Measurements from ENCODE around the gene GOLGA6L2.
"Not testable (repeated sequence)": the region's sequence is repeated elsewhere in the genome, so short reads cannot be mapped to it uniquely, and the experiment has no call there.

Gene GOLGA6L2

DNA sequence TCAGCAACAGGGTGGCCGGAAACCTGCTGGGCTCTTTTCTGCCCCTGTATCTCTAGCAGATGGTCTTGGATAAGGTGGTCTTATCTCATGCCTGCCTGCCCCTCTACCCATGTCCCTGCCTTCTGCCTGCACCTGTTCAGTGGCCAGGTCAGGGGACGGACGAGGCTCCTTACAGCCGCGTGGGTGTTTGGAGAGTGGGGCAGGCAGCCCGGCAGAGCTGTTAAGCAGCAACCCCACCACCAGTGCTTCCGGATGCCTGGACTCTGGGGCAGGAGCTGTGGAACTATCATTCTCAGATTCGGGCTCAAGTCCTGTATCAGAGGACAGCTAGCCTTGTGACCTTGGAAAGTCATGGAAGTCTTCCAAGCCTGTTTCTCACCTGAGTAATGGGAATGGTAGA is 21.7 kb downstream of the GOLGA6L2 start:
- not testable (repeated sequence) for DNase-seq (ENCODE audit: low read depth, low spot score)

DNA sequence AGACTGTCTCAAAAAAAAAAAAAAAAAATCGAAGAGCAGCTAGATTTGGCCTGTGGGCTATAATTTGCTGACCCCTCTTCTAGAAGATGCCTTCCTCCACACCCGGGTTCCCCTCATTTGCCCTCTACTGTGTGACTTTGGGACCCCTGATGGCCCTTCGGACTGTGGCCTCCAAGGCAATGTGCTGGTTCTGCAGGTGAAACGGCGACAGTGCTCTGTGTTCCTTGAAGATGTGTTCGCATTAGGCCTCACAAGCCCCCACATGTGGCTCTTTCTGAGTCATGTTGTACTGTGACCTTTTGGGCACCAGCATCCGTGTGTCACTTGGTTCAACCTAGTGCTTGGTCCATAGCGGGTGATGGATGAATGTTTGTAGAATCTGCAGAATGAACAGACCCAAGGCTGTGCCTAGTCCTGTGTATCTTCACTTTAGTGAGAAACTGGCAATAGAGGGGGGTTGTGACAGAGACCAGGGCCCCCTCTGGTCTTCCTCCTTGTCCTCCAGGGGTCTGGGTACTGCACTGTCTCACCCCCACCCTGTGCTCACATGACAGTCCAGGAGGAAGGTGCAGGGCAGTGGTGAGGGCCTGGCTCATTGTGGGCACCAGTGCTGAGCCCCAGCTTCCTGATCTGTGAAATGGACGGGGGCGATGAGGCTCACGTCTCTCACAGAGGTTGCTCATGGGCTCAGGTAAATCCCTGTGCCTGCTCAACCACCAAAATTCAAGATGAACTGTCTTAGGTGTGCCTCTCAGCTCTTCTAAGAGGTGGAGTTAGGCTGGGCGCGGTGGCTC is 22.7 kb downstream of the GOLGA6L2 start:
- no peak for DNase-seq (ENCODE audit: low read depth, low spot score)

DNA sequence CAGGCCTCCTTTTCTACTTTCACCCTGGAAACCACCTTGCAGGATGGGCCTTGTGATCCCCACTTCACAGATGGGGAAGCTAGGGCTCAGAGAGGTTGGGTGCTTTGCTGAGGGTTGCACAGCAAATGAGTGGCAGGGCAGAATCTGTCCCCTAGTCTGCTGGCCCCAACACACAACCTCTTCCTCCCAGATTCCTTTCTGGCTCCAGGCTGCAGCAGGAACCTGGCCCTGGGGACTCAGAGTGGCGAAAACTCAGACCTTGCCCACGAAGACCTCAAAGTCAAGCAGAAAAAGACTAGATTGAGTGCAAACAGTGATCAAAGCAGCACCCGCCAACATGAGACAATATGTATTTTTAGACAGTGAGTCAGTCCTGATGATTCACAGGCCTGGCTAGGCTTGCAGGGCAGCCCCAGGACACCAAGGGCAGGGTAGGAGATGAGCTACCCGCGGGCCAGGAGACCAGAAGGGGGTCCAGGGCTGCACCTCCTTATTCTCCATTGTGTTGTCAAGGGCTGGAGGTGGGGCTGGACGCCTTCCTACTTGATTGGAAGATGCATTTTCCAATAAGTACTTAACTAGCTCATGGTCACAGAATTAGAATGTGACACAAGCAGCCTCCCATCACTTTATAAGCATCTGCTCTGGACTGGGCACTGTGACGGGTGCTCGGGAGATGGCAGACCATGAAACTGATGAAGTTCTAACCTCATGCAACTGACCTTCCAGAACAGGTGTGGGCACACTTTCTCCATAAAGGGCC is 23.9 kb downstream of the GOLGA6L2 start:
- DNase-seq (ENCODE audit: low read depth, low spot score), result no peak

DNA sequence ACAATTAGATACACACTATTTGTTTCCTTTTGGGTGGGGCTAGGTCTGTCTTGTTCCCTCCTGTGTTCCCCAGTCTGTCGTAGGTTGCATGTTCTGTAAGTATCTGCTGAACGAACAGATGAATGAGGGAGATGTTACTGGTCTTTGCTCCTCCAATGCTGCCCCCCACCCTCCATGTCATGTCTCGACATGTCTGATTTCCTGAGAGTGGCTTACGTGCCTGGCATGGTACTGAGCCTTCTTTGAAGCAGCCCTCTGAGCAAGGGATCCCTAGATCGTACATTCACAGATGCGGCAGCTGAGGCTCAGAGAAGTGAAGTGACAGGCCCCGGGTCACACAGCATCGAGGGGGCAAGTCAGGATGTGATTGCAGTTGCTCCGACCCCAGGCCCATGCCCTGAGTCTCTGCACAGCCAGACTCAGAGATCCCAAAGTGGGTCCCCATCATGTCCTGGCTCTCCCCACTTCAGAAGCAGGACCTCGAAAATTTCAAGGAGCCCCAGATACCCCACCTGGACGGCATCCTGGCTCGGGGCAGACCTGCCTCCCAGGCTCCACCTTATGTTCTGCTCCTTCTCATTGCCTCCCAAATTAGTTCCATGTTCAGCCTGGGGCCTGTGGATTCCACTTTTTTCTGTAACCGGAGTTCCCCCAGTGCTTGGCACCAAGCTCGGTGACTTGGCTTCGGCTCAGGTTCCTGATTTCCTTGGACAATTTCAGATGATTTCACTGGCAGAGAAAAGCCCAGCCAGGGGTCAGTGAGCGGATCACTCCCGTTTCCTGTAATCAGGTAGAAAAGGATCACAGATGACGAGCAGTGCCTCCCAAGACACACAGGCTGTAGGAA is 24.7 kb downstream of the GOLGA6L2 start:
- DNase-seq (ENCODE audit: low read depth, low spot score), result no peak

DNA sequence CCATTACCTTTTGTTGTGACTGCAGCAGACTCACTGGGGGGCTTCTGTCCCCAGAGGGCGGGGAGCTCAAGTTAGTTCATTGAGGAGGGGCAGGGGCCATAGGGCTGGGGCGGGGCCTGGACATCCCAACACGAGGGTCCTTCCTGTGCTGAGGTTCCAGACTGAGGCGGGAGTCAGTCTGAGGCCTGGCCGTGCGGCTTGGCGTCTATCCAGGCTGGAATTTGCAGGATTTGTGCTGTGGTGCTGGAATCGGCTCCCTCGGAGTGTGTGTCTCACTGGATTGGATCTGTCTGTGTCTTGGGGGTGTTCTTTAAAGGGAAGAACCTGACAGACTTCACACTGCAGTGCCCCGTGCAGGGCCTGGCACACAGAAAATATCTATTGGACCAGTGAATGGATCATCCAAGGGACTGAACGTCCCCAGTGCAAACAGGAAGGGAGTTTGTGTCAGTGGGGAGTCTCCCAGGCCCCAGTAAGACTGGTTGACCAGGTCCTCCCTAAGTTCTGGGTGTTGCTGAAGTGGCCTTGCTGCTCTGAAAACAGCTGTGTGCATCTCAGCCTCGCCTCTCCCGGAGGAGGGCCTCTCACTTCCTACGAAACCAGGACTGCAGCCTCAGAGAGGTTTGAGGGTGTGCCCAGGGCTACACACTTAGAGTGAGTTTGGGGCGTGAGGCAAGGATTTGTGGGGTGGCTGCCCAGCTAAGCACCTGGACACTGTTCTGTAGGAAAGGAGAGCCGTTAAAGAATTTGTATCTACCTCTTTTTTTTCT is 26.1 kb downstream of the GOLGA6L2 start:
- DNase-seq (ENCODE audit: low read depth, low spot score), result no peak

DNA sequence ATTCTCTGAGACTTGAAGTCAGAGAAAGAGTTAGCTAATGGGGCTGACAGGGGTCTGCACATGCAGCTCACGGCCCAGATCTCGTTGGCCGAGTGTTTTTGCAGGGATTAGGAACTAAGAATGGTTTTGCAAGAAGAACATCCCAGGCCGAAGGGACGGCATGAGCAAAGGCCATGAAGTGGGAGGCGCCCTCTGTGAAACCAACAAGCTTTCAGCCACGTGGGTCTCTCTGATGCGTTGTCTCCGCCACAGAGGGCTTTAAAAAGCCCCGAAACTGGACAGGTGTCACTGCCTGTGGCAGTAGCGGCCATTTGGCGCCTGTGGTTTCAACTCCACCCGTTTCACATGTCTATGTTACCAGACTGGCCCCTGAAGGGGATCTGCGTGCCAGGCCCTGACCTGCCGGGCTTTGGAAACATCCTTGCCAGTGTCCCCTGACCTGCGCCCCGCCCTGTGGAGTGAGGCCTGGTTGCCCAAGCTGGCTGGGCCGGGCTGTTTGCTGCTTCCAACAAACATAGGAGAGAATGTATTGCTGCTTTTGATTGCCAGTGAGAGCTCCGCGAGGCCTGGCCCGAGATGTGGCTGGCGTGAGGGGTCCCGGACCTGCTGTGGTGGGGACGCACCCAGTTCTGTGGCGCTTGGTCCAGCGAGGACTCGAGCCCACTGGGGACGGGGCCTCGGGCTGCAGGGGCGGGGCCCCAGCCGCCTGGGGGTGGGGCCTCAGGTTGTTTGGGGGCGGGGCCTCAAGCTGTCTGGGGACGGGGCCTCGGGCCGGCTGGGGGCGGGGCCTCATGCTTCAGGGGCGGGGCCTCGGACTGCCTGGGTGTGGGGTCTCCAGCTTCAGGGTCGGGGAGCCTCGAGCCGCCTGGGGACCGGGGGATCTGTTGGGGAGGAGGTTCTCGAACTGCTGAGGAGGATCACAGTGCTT is 30.4 kb downstream of the GOLGA6L2 start:
- no peak for DNase-seq (ENCODE audit: low read depth, low spot score)

DNA sequence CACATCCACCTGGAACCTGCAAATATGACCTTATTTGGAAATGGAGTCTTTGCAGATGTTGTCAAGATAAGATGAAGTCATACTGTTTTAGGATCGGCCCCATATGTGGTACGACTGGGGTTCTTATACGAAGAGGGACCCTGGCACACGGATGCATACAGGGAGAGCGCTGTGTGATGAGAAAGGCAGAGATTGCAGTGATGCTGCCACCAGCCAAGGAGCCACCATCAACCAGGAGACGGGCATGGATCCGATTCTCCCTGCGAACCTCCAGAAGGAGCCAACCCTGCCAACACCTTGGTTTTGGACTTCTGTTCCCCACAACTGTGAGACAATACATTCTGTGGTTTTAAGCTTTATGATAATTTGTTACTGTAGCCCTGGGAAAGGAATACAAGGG is 31.2 kb downstream of the GOLGA6L2 start:
- DNase-seq (ENCODE audit: low read depth, low spot score), result not testable (repeated sequence)

DNA sequence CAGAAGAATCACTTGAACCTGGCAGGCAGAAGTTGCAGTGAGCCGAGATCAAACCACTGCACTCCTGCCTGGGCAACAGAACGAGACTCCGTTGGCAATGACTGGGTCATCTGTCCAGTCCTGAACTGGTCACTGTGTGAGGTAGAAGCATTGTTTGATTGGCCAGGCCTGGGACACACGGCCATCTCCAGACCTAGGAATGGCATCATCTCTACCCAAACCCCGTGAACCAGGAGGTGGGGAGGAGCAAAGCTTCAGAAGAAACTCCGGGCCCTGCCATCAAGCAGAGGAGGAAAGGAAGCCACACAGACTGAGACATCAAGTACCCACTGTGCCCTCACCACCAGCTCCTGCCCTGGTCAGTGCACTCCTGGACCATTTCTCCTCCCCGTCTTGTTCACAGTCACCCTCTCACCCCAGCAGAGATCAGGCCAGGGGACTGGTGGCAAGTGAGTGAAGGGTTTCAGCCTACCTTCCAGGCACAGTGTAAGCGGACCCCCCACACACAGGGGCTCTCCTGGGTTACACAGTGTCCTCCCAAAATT is 31.6 kb downstream of the GOLGA6L2 start:
- no peak for DNase-seq (ENCODE audit: low read depth, low spot score)

DNA sequence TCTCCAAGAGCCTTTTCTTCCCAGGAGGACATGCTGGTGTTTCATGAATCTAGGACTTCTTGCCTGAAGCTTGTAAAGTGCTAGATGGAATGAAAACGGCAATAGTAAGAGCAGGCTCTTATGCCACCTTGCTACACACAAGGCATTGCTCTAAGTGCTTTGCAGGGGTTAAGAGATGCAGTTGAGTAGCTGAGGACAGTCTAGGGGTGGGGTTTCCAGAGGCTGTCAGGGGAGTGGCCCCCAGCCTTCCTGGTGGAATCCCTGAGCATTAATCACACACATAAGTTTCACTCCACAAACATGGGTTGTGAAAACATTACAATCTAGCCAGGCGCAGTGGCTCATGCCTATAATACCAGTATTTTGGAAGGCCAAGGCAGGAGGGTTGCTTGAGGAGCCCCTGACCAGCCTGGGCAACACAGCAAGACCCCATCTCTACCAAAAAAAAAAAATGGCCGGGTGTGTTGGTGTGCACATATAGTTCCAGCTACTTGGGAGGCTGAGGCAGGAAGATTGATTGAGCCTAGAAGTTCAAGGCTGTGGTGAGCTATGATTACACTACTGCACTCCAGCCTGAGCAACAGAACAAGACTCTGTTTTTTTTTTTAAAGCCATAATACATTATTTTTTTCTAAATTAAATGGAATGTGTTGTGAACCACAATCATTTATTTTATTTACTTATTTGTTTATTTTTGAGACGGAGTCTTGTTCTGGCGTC is 34.0 kb downstream of the GOLGA6L2 start:
- not testable (repeated sequence) for DNase-seq (ENCODE audit: low read depth, low spot score)

DNA sequence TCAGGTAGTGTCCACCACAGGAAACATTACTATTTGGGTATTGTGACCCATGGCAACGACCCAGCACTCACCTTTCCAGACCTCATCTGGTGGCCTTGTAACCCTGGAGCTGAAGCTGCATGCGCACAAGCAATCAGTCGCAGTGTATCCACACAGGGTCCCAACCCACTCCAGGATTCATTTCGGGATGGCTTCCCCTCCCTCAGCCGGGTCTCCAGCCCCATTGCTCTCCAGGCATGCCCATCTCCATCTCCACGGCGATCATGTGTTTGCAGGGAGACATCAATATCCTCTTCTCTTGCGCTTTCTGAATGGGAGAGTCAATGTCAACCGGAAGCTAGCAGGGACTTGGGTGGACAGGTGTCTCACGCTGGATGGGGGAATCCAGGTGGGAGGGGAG is 35.2 kb downstream of the GOLGA6L2 start:
- DNase-seq (ENCODE audit: low read depth, low spot score), result no peak

DNA sequence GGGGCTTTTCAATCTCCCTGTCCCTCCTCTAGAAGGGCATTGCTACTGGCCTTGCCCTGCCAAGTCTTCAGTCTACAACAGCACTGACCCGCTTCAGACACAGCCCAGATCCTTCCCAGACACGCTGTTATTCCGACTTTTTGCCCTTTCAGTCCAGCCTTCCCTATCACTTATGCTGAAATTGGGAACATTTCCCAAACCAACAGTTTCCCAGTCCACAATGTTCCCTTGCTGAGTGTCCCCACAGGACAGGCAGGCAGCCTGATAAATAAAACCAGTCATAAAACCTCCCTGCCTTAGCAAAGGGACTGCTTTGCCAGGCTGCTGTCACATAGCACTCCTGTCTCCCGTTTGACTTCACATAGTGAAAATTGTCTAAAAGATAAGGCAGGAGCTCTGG is 43.5 kb downstream of the GOLGA6L2 start:
- DNase-seq (ENCODE audit: low read depth, low spot score), result no peak

DNA sequence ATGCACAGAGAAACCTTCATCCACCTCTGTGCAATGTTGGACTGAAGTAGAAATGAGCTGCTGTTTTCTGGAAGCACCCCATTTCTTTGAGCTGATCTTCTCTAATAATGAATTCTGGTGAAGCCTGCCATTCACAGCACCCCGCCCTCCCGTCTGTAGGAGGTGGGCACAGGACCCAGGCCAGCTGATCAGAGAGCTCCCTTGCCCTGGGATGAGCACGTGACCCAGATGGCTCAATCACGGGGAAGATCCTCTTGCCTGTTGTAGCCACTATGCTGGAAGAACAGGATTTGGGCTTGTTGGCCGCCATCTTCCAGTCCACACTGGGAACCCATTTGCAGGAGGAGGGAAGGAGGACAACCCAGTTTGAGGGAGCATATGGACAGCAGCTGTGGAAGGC is 44.5 kb downstream of the GOLGA6L2 start:
- no peak for DNase-seq (ENCODE audit: low read depth, low spot score)

DNA sequence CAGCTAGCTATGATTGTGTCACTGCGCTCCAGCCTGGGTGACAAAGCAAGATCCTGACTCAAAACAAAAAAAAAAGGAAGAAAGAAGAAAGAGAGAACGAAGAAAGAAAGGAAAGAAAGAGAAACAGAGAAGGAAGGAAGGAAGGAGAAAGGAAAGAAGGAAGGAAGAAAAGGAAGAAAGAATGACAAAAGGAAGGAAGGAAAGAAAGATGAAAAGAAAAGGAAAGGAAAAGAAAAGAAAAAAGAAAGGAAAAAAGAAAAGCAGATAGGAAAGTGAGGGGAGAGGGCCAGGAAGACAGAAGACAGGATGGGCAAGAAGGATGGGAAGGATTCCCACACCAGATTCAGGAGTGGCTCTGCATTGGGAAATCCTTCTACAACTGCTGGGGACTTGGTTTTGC is 44.9 kb downstream of the GOLGA6L2 start:
- no peak for DNase-seq (ENCODE audit: low read depth, low spot score)

DNA sequence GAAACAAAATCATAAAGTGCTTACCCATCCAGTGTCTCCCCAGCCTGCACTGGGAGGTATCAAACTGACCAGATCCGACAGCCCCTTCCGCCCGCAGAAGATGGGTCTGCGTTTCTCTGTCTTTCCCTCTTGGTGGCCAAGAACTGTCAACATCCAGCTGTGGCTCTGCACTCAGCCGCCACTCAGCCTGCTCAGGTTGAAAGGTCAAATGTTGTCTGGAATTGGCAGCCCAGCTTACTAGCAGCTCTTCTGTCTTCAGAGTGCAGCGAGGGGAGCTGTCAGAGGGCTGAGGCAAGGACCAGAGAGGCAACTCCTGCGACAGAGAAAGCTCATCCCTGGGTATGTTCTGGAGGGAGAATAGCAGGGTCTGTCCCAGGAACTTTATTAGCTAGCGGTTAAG is 45.4 kb downstream of the GOLGA6L2 start:
- peak; percentile 21 for DNase-seq (ENCODE audit: low read depth, low spot score)

DNA sequence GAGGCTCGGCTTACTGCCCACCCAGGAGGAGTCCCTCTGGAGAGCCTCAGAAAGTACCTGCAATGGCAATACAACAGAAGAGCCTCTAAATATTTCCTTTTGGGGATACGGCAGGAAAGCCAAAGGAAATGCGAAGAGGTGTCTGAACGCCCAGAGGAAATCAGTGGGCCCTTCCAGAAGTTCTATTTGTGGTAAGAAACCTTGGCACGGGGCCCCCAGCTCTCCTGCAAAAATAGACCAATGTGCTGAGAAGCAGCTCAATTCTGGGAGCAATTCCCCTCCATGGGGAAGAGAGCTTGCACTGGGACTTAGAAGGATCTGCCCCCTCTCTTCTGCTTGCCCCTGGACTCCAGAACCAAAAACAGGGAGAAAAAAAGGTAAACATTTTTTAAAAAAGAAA is 47.8 kb downstream of the GOLGA6L2 start:
- not testable (repeated sequence) for DNase-seq (ENCODE audit: low read depth, low spot score)

DNA sequence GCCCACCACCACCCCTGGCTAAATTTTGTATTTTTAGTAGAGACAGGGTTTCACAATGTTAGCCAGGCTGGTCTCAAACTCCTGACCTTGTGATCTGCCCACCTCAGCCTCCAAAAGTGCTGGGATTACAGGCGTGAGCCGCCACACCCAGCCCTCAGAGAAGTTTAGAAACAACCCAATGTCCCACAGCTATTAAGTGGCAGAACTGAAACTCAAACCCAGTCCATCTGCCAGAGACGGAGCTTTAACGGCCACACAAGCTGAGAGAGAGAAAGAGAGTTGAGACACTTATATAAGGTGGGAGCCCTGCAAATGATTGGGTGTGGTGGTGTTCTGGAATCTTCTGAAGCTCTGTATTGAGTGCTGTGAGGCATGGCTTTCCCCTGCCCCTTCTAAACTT is 48.7 kb downstream of the GOLGA6L2 start:
- not testable (repeated sequence) for DNase-seq (ENCODE audit: low read depth, low spot score)

DNA sequence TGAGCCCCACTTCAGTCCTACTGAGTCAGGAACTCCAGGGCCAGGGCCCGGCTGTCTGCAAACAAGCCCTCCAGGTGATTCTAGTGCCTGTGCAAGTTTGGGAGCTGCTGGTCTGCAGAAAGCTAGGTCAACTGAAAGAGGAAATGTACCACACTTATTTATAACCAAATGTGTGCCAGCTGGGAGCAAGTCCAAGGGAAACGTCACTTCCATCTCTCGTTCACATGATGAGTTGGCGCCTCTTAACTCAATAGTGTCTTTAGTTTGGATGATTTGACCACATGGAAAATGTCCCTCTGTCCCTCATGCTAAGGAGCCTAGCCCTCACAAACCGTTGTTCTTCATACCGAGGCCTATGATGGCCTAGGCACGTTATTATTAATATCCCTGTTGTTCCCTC is 49.3 kb downstream of the GOLGA6L2 start:
- peak; percentile 20 for DNase-seq (ENCODE audit: low read depth, low spot score)

DNA sequence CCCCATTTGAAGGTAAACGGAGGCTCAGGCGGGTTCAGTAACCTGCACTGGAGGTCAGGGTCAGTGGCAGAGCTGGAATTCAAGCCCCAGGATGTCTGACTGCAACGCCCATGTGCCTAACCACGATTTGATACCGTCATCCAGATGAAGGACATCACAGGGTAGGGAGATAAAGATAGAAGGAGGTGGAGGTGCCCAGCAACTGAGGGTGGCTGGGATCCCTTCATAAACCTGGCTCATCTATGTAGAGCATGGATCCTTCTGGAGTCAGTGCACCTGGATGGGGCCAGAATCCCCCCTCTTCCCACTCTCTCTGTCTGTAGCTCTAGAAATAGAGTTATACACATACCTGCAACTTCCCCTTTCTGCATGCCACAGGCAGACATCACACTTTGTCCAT is 51.2 kb downstream of the GOLGA6L2 start:
- DNase-seq (ENCODE audit: low read depth, low spot score), result no peak

DNA sequence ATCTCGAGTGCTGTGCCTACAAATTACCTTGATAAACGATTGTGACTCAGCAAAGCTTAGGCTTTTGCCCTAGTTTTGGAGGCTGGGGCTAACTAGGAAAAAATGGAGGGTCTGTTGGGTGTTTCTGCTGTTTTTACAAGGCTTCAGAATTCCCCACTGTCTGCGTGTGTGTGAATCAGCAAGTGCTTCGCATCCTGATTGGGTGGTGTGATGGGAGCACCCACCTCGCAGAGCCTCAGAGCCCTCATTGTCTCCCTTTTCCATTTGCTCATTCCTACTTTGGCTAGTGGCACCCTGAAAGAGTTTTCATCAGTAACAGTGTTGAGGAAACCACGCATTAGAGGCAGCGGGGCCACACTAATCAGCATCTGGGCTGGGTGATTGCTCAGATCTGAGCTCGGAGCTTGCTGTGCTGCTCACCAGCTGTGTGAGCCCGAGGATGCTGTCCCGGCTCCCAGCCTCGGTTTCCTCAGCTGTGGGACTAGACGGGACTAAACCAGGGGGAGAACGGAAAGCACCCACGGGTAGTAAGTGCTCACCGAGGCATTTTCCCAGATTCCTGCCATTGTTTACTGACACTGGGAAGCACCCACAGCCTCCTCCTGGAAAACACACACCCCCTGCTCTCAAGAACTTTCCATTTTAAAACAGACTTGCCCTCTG is 51.9 kb downstream of the GOLGA6L2 start:
- DNase-seq (ENCODE audit: low read depth, low spot score), result no peak
